Aorta (tissue), 5 donors: ENCODE measurements around the gene TRIM9. TPM values are rescaled to one million over a fixed set of nuclear protein-coding genes. Genes with fewer than 3 reads are reported as not detected.

Experiments
- ATAC-seq: fragments of 200-7000 bp; cut with Tn5 transposase; one replicate; pipeline ENCODE4 v1.9.1; 2022; ENCODE audit warnings: moderate library complexity; ENCODE audit not compliant: low FRiP score
- DNase-seq, 2 donors: peaks; one replicate each; pipeline ENCODE4 v3.0.0-alpha.2; 2020
- H3K27ac ChIP-seq, 2 donors: one replicate each; pipeline ENCODE4 v1.5.1; 2013; ENCODE audit warnings: low read length in 2 of 2, mild to moderate bottlenecking in 2 of 2, moderate library complexity in 2 of 2, control low read depth in 1 of 2, inconsistent platforms in 1 of 2, low read depth in 1 of 2
- H3K27me3 ChIP-seq, 2 donors: one replicate each; pipeline ENCODE4 v1.6.1; 2013; ENCODE audit warnings: control low read depth in 1 of 2, low read length in 1 of 2, mild to moderate bottlenecking in 1 of 2, moderate library complexity in 1 of 2; ENCODE audit not compliant: insufficient read depth in 2 of 2, control insufficient read depth in 1 of 2
- H3K36me3 ChIP-seq, 2 donors: one replicate each; pipeline ENCODE4 v1.6.1; 2013; ENCODE audit warnings: control low read depth in 1 of 2, low read length in 1 of 2, mild to moderate bottlenecking in 1 of 2; ENCODE audit not compliant: insufficient read depth in 2 of 2, control insufficient read depth in 1 of 2
- H3K4me1 ChIP-seq, 2 donors: one replicate each; pipeline ENCODE4 v1.6.1; 2013; ENCODE audit warnings: low read length in 2 of 2, control low read depth in 1 of 2, mild to moderate bottlenecking in 1 of 2, moderate library complexity in 1 of 2; ENCODE audit not compliant: insufficient read depth in 2 of 2, control insufficient read depth in 1 of 2
- H3K4me3 ChIP-seq, 2 donors: one replicate each; pipeline ENCODE4 v1.5.1; 2013; ENCODE audit warnings: low read length in 2 of 2, control low read depth in 1 of 2, mild to moderate bottlenecking in 1 of 2
- H3K9me3 ChIP-seq: one replicate; pipeline ENCODE4 v1.6.1; 2013; ENCODE audit warnings: mild to moderate bottlenecking, low read length; ENCODE audit not compliant: control insufficient read depth
- WGBS, 2 donors: extraction: QIAGEN DNeasy Blood & Tissue Kit; methylation state at CpG; one replicate each; pipeline ENCODE4 v1.1.7; 2013; 5-methylcytosine and 5-hydroxymethylcytosine counted together
- intact Hi-C, 2 donors: fragments of 100-400 bp; cut with DNase I; formaldehyde crosslinking; loops; one replicate each; pipeline versions ENCODE4 v1.14.2 to v1.15.0; 2022
- polyA plus RNA-seq, 2 donors: library from polyadenylated mRNA; stranded (reverse); fragments of 200-250 nt; gene quantifications; one replicate each; pipeline ENCODE4 v1.2.3, GENCODE V29; 2013
- total RNA-seq, 2 donors: library from RNA; stranded (reverse); fragmentation: NEBNext Ultra II Directional; extraction: Animal tissue kit (Norgen Biotek cat#: 25700); gene quantifications; one replicate each; pipeline ENCODE4 v1.2.1, GENCODE V29; 2021
- donor health status: healthy with polysubstance abuse.
- donor health status: Bipolar disorder and iron deficiency.
- donor health status: DM: no; HTN: no; CAD: no.
- donor health status: DM: no; HTN: no; CAD: no.
- donor health status: DM: yes; HTN: yes; CAD: no.

TRIM9 gene
- total and polyA plus RNA-seq, 4 donors: 0.23 to 7.9 (median 0.76) TPM

GRCh38 chr14:51012055-51012454 is 82.8 kb downstream of the TRIM9 start:
- no peaks in the 10 kb centered on the region for H3K27me3 ChIP-seq
- H3K4me3 ChIP-seq: no peak overlapping the region
- WGBS, 2 donors: 93 to 94% methylated on average over 3 of the region's 3 CpGs
- H3K36me3 ChIP-seq: no peaks in the 10 kb centered on the region
- no peak overlapping the region for H3K27ac ChIP-seq
- intact Hi-C loops: no loop called here
- peaks cover 1% of the 10 kb centered on the region for H3K9me3 ChIP-seq
- peaks cover 1 to 3% of the 10 kb centered on the region in 2 donors for H3K4me1 ChIP-seq
- no peak for ATAC-seq
- DNase-seq: peak in 1 of 2 donors; percentile 44

DNA sequence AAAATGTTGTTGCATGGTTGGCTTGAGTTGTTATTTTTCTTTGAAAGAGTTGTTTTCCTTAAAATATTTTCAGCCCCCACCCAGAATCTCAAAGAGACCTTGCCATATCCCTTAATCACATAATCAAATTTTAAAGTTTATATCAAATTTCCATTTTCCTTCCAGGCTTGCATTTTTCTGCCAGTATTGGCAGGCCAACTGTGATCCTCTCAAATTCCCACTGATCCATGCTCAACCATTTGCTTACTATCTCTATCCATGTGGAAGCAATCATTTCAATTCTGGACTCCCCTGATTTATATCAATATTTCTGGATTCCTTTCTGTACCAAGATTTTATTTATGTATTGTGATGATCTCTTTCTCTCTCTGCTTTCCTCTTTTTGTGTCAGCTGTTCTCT is 86.5 kb downstream of the TRIM9 start:
- ATAC-seq: no peak
- Histone ChIP-seq H3K9me3 (peaks cover 1% of the 10 kb centered on the region), H3K4me3 (no peak overlapping the region), H3K27me3 (no peaks in the 10 kb centered on the region), H3K4me1 (no peaks in the 10 kb centered on the region), H3K36me3 (no peaks in the 10 kb centered on the region), H3K27ac (no peak overlapping the region)
- intact Hi-C loops: no loop called here
- DNase-seq: no peak

DNA sequence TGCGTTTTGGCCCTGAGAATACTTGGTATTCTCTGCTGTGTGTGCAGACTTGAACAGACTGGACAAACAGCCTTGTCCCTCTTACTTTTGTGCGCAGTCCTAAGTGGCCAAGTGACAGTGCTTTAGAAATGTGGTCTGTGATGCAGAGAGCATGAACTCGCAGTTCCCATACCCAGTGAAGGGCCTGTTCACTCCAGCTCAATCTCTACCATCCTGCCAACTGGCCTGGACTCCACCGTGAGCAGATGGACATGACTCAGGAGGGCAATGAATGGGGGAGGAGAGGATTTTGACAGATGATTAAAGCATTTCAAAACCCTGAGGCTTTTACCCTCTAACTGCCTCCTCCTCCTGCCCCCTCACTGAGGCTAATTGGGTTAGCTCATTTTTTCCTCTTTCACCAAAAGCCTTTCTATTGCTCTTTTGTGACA is 88.1 kb downstream of the TRIM9 start:
- H3K27me3 ChIP-seq: no peaks in the 10 kb centered on the region
- peak in 1 of 2 donors; percentile 64 for DNase-seq
- WGBS, 2 donors: 45 to 54% methylated on average over 4 of the region's 4 CpGs
- intact Hi-C loops: no loop called here
- no peak overlapping the region for H3K4me3 ChIP-seq
- H3K9me3 ChIP-seq: peaks cover 1% of the 10 kb centered on the region
- no peak overlapping the region for H3K27ac ChIP-seq
- ATAC-seq: peak; percentile 70
- H3K36me3 ChIP-seq: no peaks in the 10 kb centered on the region
- no peaks in the 10 kb centered on the region for H3K4me1 ChIP-seq

DNA sequence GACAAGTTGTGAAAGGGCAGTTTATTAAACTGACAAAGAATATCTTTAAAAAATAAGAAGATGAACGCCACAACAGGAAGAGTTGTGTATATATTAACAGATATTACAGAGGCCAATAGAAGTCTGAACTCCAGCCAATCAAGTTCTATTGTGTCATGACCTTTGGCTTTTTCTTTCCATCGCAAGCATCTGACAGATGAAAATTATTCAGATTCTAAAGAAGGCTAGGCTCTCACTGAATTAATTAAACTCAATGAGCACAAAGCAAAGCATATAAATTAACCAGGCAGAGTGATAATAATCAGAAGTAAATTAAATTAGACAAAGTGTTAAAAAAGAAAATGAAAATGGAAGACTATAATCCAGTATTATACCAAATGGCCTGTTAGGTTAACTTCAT is 88.6 kb downstream of the TRIM9 start:
- no peak for ATAC-seq
- Histone ChIP-seq H3K4me3 (no peak overlapping the region), H3K4me1 (no peaks in the 10 kb centered on the region), H3K27me3 (no peaks in the 10 kb centered on the region), H3K9me3 (peaks cover 1% of the 10 kb centered on the region), H3K27ac (no peak overlapping the region), H3K36me3 (no peaks in the 10 kb centered on the region)
- intact Hi-C loops: no loop called here
- 94 to 96% methylated on average over 2 of the region's 2 CpGs for WGBS, 2 donors
- no peak for DNase-seq

- intact Hi-C loops: no loop called here
Observed at GRCh38 chr14:51004801-51005526, 89.9 kb downstream of the TRIM9 start.

DNA sequence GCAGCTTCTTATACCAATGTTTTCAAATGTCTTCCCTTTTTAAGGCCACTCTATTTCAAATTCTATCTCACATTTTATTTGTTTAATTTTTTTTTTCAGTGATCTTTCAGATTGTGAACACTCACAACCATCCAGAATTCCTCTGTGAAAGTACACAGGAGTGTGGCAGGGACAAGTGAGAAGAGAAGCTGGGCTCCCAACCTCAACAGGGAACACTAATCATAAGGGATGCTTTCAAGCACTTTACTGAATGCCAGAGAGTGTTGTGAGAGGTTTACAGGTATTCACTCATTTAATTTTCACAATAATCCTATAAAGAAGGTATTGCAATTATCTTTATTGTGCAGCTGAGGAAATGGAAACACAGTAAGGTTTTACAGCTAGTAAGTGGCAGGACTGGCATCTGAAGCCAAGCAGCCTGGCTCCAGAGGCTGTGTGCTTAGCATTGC is 90.5 kb downstream of the TRIM9 start:
- no peaks in the 10 kb centered on the region for H3K27me3 ChIP-seq
- no peaks in the 10 kb centered on the region for H3K9me3 ChIP-seq
- no peaks in the 10 kb centered on the region for H3K36me3 ChIP-seq
- peak in 1 of 2 donors; percentile 35 for DNase-seq
- H3K4me3 ChIP-seq: no peak overlapping the region
- intact Hi-C loops: no loop called here
- no peak overlapping the region for H3K27ac ChIP-seq
- no peaks in the 10 kb centered on the region for H3K4me1 ChIP-seq
- ATAC-seq: no peak

More at GRCh38 chr14:51004801-51005526, 89.9 kb downstream of the TRIM9 start:
- H3K27me3 ChIP-seq: no peaks in the 10 kb centered on the region
- no peaks in the 10 kb centered on the region for H3K9me3 ChIP-seq
- 20 to 27% methylated on average over 6 of the region's 6 CpGs for WGBS, 2 donors
- H3K4me1 ChIP-seq: no peaks in the 10 kb centered on the region
- no peaks in the 10 kb centered on the region for H3K36me3 ChIP-seq
- no peak overlapping the region for H3K27ac ChIP-seq
- no peak overlapping the region for H3K4me3 ChIP-seq
- DNase-seq (no peak), ATAC-seq (no peak)

DNA sequence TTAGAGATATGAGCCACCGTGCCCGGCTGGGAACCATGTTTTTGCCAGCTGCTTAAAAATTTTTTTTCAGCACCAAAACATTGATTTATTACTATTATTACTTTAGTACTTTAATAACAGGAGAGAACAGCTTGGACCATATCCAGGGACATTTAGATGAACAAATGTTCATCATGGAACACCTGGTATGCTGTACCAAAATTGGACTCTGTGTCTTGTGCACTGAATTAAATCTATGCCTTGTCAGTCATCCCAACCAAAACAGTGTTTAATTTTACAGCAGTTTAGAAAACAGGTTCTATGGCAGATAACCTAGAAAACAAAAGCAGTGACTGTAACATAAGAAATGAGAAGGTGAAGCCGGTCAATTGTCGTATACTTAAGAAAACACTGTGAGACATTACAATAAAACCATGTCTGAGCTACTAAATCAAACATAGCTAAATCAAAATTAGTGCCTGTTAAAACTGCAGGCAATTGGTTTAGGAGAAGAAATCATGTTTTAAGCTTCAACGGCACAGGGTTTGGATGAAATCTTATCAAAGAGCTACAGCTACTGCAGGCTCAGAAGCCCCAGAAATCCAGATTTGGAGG is 92.4 kb downstream of the TRIM9 start:
- Histone ChIP-seq H3K36me3 (no peaks in the 10 kb centered on the region), H3K9me3 (no peaks in the 10 kb centered on the region), H3K27me3 (no peaks in the 10 kb centered on the region), H3K27ac (no peak overlapping the region), H3K4me1 (no peaks in the 10 kb centered on the region), H3K4me3 (no peak overlapping the region)
- DNase-seq (no peak), ATAC-seq (no peak)
- 89 to 92% methylated on average over 5 of the region's 5 CpGs for WGBS, 2 donors
- intact Hi-C loops: loop anchor here in 1 of 2 donors (2.0 kb wide), 1 partner anchor 30 kb away; no protein-coding TSS in a partner anchor

- 82% methylated on average over 9 of the region's 9 CpGs for WGBS, 2 donors
Observed at GRCh38 chr14:51000566-51000965, 94.3 kb downstream of the TRIM9 start.

DNA sequence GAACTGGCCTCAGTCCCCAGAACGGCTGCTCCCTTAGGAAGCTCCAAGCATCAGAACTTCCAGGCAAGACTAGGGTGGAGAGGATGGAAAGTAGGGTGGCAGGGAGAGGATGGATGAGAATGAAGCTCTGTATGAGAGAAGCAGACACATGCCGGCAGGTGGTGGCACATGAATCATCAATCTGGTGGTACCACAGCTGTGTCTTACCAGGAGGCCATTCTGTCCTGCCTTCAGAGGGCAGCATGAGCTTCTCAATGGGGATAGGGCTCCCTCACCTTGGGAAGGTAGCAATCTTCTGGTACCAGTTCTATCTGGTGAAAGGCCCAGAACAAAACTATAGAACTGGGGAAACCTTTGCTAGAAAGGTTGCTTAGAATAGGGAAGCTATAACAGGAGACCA is 95.2 kb downstream of the TRIM9 start:
- H3K4me1 ChIP-seq: no peaks in the 10 kb centered on the region
- H3K36me3 ChIP-seq: no peaks in the 10 kb centered on the region
- H3K4me3 ChIP-seq: no peak overlapping the region
- ATAC-seq (no peak), DNase-seq (no peak)
- intact Hi-C loops: no loop called here
- WGBS, 2 donors: 92 to 97% methylated on average over 2 of the region's 2 CpGs
- H3K27me3 ChIP-seq: no peaks in the 10 kb centered on the region
- peaks cover 2% of the 10 kb centered on the region for H3K9me3 ChIP-seq
- no peak overlapping the region for H3K27ac ChIP-seq

More at GRCh38 chr14:51000566-51000965, 94.3 kb downstream of the TRIM9 start:
- Histone ChIP-seq H3K9me3 (peaks cover 2% of the 10 kb centered on the region), H3K4me1 (no peaks in the 10 kb centered on the region), H3K27ac (no peak overlapping the region), H3K4me3 (no peak overlapping the region), H3K36me3 (no peaks in the 10 kb centered on the region), H3K27me3 (no peaks in the 10 kb centered on the region)
- ATAC-seq: no peak
- DNase-seq: no peak
- intact Hi-C loops: no loop called here
